ENCODE results near the gene TBP.

The TBP gene

DNA sequence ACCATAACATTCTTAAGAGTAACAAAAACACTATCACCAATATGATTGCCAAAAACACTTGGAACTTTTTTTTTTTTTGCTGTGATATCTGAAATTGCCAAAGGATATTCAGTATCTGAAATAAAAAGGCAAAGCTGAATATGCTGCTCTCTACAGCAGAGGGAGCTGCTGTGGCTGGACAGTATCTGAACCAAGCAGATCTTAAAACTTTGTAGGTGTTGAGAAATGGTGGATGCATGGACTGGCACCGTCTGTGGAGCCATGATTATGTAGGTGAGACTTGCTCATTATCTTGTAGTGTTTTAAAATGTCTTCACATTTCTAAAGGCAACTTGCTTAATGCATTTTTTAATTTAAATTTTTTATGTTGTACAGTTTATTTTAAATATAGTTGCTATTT is 21.1 kb downstream of the TBP start:
- H4K20me1 ChIP-seq (ENCODE audit: insufficient read depth): no peaks in the 10 kb centered on the region
- no peaks in the 10 kb centered on the region; the same call in 1 of the 2 replicates for H3K36me3 ChIP-seq (ENCODE audit: insufficient read depth)
- H3K27me3 ChIP-seq (ENCODE audit: insufficient read depth, low read depth): no peaks in the 10 kb centered on the region
- H3K9ac ChIP-seq: no peak overlapping the region
- TF ChIP-seq, protein P1, sequence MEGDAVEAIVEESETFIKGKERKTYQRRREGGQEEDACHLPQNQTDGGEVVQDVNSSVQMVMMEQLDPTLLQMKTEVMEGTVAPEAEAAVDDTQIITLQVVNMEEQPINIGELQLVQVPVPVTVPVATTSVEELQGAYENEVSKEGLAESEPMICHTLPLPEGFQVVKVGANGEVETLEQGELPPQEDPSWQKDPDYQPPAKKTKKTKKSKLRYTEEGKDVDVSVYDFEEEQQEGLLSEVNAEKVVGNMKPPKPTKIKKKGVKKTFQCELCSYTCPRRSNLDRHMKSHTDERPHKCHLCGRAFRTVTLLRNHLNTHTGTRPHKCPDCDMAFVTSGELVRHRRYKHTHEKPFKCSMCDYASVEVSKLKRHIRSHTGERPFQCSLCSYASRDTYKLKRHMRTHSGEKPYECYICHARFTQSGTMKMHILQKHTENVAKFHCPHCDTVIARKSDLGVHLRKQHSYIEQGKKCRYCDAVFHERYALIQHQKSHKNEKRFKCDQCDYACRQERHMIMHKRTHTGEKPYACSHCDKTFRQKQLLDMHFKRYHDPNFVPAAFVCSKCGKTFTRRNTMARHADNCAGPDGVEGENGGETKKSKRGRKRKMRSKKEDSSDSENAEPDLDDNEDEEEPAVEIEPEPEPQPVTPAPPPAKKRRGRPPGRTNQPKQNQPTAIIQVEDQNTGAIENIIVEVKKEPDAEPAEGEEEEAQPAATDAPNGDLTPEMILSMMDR (conservative IDR thresholded peaks at IDR 0.05; ENCODE audit: low read depth, low read length): peak; percentile 23; the same call in 1 of the 2 replicates
- H3K4me2 ChIP-seq: no peak overlapping the region
- no peak overlapping the region for H2AFZ ChIP-seq (ENCODE audit: low read depth)
- H3K27ac ChIP-seq: no peak overlapping the region
- H3K4me3 ChIP-seq (IDR thresholded peaks at IDR 0.05; ENCODE audit: insufficient read depth, low read depth, low read length): no peak overlapping the region
- no peaks in the 10 kb centered on the region for H3K79me2 ChIP-seq (ENCODE audit: insufficient read depth, low read depth)
- H3K4me1 ChIP-seq (ENCODE audit: low read depth, poor library complexity, severe bottlenecking): peaks cover 15% of the 10 kb centered on the region

DNA sequence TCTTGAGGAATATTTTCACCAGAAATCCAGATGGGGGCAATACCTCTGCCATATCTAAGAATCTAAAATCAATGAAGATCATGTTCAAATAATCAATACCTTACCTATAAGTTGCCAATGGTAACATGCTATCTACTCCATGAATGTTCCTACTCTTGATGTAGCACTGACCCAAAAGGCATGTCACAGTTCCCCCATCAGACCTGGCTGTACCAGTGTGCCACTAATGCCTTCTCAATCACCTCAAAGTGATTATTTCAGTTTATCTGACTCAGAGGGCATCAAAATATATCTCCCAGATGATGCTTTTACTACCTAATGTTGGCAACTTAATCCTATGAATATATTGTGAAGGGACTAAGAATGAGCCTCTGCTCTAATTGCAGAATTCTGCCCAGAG is 24.7 kb downstream of the TBP start:
- TF ChIP-seq, protein P1 (conservative IDR thresholded peaks at IDR 0.05; ENCODE audit: low read depth, low read length): no peak
- H2AFZ ChIP-seq (ENCODE audit: low read depth): no peak overlapping the region
- H3K36me3 ChIP-seq (ENCODE audit: insufficient read depth): no peaks in the 10 kb centered on the region; the same call in 1 of the 2 replicates

DNA sequence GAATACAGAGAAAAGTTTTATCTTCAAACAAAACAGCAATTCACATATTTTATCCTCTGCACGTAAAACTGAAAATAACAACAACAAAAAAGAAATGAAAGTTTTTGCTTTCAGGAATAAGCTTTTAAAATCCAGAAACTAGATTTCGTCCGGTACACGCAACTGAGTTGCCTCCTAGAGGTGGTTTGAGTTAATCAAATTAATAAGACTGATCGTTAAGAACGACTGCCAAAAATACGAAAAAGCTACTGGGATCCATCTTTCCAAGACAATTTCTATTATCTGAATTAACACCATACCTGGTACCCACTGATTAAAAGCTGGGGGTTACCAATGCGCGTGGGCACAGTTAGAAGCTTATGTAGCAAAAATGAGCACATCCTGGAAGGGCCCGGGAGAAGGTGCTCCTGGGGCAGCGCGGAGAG is 29.6 kb downstream of the TBP start:
- no peak overlapping the region for H3K4me3 ChIP-seq (IDR thresholded peaks at IDR 0.05; ENCODE audit: insufficient read depth, low read depth, low read length)
- peak overlapping the region; percentile 90 for H2AFZ ChIP-seq (ENCODE audit: low read depth)
- peaks cover 15% of the 10 kb centered on the region; the same call in 1 of the 2 replicates for H3K79me2 ChIP-seq (ENCODE audit: insufficient read depth, low read depth)
- peaks cover 13% of the 10 kb centered on the region for H3K4me1 ChIP-seq (ENCODE audit: low read depth, poor library complexity, severe bottlenecking)
- no peaks in the 10 kb centered on the region; the same call in 1 of the 2 replicates for H3K36me3 ChIP-seq (ENCODE audit: insufficient read depth)
- no peaks in the 10 kb centered on the region for H4K20me1 ChIP-seq (ENCODE audit: insufficient read depth)
- H3K9ac ChIP-seq: peak overlapping the region; percentile 84
- TF ChIP-seq, protein P1 (conservative IDR thresholded peaks at IDR 0.05; ENCODE audit: low read depth, low read length): 0 out of 2 replicates have a peak, but pooled peaks have one; percentile 13
- H3K27me3 ChIP-seq (ENCODE audit: insufficient read depth, low read depth): no peaks in the 10 kb centered on the region
- peak overlapping the region; percentile 76 for H3K27ac ChIP-seq
- peak overlapping the region; percentile 66 for H3K4me2 ChIP-seq

More for the DNA sequence above, 24.7 kb downstream of the TBP start:
- Histone ChIP-seq H3K4me1 (ENCODE audit: low read depth, poor library complexity, severe bottlenecking) (peaks cover 7% of the 10 kb centered on the region), H3K4me2 (no peak overlapping the region), H3K27ac (no peak overlapping the region), H4K20me1 (ENCODE audit: insufficient read depth) (no peaks in the 10 kb centered on the region), H3K4me3 (IDR thresholded peaks at IDR 0.05; ENCODE audit: insufficient read depth, low read depth, low read length) (no peak overlapping the region), H3K27me3 (ENCODE audit: insufficient read depth, low read depth) (no peaks in the 10 kb centered on the region), H3K79me2 (ENCODE audit: insufficient read depth, low read depth) (peaks cover 13% of the 10 kb centered on the region; the same call in 1 of the 2 replicates), H3K9ac (no peak overlapping the region)

DNA sequence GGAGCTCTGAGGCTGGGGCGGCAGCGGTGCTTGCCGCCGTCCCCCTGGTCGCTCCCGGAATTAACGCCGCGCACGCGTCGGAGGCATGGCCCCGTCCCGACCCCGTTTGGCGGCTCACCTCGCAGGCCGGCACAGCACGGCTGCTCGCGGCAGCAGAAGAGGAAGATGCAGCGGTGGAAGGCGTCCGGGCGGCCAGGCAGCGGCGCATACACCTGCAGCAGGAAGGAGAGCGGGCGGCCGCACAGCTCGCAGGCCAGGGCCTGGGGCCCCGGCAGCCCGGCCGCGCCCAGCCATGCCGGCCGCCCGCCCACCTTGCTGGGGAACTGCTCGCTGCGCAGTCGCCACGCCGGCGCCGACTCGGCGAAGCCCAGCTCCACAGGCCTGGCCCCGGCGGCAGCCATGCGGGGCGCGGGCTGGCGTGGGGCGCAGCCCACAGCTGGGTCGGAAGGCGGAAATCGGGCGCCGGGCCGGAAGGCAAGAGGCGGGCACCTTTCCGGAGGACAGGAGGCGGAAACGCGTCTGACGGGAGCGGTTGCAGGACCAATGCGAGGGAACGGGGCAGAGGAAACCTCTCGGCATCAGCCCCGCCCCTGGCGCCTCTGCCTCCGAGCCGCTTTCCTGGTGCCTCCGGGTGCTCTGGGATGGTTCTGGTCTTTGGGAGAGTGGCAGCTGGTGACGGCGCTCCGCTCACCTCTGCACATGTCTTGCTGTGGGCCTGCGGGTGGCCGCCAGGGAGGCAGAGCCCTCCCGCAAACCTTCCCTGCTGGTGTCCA is 30.2 kb downstream of the TBP start, which contains the start of gene PDCD2:
Gene PDCD2 (minus strand): TSS at position 457 of the 773 bp plus-strand sequence. CDS start 56 bp downstream, at position 401.
- H3K36me3 ChIP-seq (ENCODE audit: insufficient read depth): no peaks in the 10 kb centered on the region; the same call in 1 of the 2 replicates
- H3K27me3 ChIP-seq (ENCODE audit: insufficient read depth, low read depth): no peaks in the 10 kb centered on the region
- H2AFZ ChIP-seq (ENCODE audit: low read depth): peak within 1 kb of the TSS; percentile 90
- peak within 1 kb of the TSS; percentile 84 for H3K9ac ChIP-seq
- no peaks in the 10 kb centered on the region for H4K20me1 ChIP-seq (ENCODE audit: insufficient read depth)
- peaks cover 13% of the 10 kb centered on the region for H3K4me1 ChIP-seq (ENCODE audit: low read depth, poor library complexity, severe bottlenecking)
- peak within 1 kb of the TSS; percentile 76 for H3K27ac ChIP-seq
- H3K79me2 ChIP-seq (ENCODE audit: insufficient read depth, low read depth): peaks cover 15% of the 10 kb centered on the region; the same call in 1 of the 2 replicates
- no peak within 1 kb of the TSS for H3K4me3 ChIP-seq (IDR thresholded peaks at IDR 0.05; ENCODE audit: insufficient read depth, low read depth, low read length)
- TF ChIP-seq, protein P1 (conservative IDR thresholded peaks at IDR 0.05; ENCODE audit: low read depth, low read length): no peak
- H3K4me2 ChIP-seq: peak within 1 kb of the TSS; percentile 66
